H9 (cell line): ENCODE results near the gene CACHD1. TPM values are rescaled to one million over a fixed set of nuclear protein-coding genes. Genes with fewer than 3 reads are reported as not detected.

Source experiments
- DNase-seq: peaks from one replicate; pipeline ENCODE4 v3.0.0-alpha.2; 2017
- H2AFZ ChIP-seq: one replicate; pipeline ENCODE4 v1.6.1; 2013; ENCODE audit warnings: mild to moderate bottlenecking, low read length, control low read depth, moderate library complexity
- H2AK5ac ChIP-seq: 2 replicates; pipeline ENCODE4 v1.6.1; 2013; ENCODE audit warnings: low read length, control low read depth, mixed read lengths; ENCODE audit not compliant: insufficient read length
- H2BK120ac ChIP-seq: one replicate; pipeline ENCODE4 v1.6.1; 2013; ENCODE audit warnings: low read depth, mild to moderate bottlenecking, low read length, control low read depth, inconsistent platforms; ENCODE audit not compliant: poor library complexity, severe bottlenecking
- H2BK12ac ChIP-seq: 2 replicates; pipeline ENCODE4 v1.6.1; 2013; ENCODE audit warnings: low read length, control low read depth, mixed read lengths, low read depth; ENCODE audit not compliant: insufficient read length
- H2BK15ac ChIP-seq: 2 replicates; pipeline ENCODE4 v1.6.1; 2013; ENCODE audit warnings: low read depth, low read length, control low read depth
- H2BK20ac ChIP-seq: one replicate; pipeline ENCODE4 v1.6.1; 2013; ENCODE audit warnings: low read depth, mild to moderate bottlenecking, low read length, control low read depth, inconsistent platforms; ENCODE audit not compliant: poor library complexity, severe bottlenecking
- H2BK5ac ChIP-seq: 2 replicates; pipeline ENCODE4 v1.6.1; 2013; ENCODE audit warnings: low read length, control low read depth, mixed read lengths; ENCODE audit not compliant: insufficient read length
- H3K14ac ChIP-seq: 2 replicates; pipeline ENCODE4 v1.6.1; 2013; ENCODE audit warnings: low read length, control low read depth; ENCODE audit not compliant: insufficient read depth
- H3K18ac ChIP-seq: 2 replicates; pipeline ENCODE4 v1.6.1; 2013; ENCODE audit warnings: low read depth, mild to moderate bottlenecking, mixed read lengths, low read length, control low read depth; ENCODE audit not compliant: insufficient read length
- H3K23ac ChIP-seq: 2 replicates; pipeline ENCODE4 v1.6.1; 2013; ENCODE audit warnings: low read length, control low read depth, mixed read lengths, low read depth; ENCODE audit not compliant: insufficient read length
- H3K23me2 ChIP-seq: 2 replicates; pipeline ENCODE4 v1.6.1; 2013; ENCODE audit warnings: low read depth, mild to moderate bottlenecking, mixed read lengths, low read length, control low read depth; ENCODE audit not compliant: insufficient read length, poor library complexity, severe bottlenecking
- H3K27ac ChIP-seq: 2 replicates; pipeline ENCODE4 v1.5.1; 2013; ENCODE audit warnings: low read length, control low read depth, mixed read lengths, low read depth; ENCODE audit not compliant: insufficient read length
- H3K27me3 ChIP-seq: 2 replicates; pipeline ENCODE4 v1.6.1; 2013; ENCODE audit warnings: low read length, control low read depth, inconsistent platforms; ENCODE audit not compliant: insufficient read depth
- H3K4ac ChIP-seq: 2 replicates; pipeline ENCODE4 v1.6.1; 2013; ENCODE audit warnings: low read depth, mild to moderate bottlenecking, control low read depth, inconsistent platforms, low read length, moderate library complexity
- H3K4me1 ChIP-seq: 2 replicates; pipeline ENCODE4 v1.6.1; 2013; ENCODE audit warnings: low read length, control low read depth, inconsistent platforms; ENCODE audit not compliant: insufficient read depth
- H3K4me2 ChIP-seq: 2 replicates; pipeline ENCODE4 v1.6.1; 2013; ENCODE audit warnings: low read length, control low read depth, mixed read lengths; ENCODE audit not compliant: insufficient read length, insufficient read depth
- H3K56ac ChIP-seq: 2 replicates; pipeline ENCODE4 v1.6.1; 2013; ENCODE audit warnings: low read depth, mild to moderate bottlenecking, mixed read lengths, low read length, control low read depth; ENCODE audit not compliant: insufficient read length
- H3K79me1 ChIP-seq: 2 replicates; pipeline ENCODE4 v1.6.1; 2013; ENCODE audit warnings: low read depth, mild to moderate bottlenecking, moderate library complexity, low read length, control low read depth, inconsistent platforms; ENCODE audit not compliant: insufficient read depth, poor library complexity, severe bottlenecking
- H3K79me2 ChIP-seq: 2 replicates; pipeline ENCODE4 v1.6.1; 2013; ENCODE audit warnings: low read length, control low read depth, inconsistent platforms; ENCODE audit not compliant: insufficient read depth
- H3K9ac ChIP-seq: 2 replicates; pipeline ENCODE4 v1.6.1; 2013; ENCODE audit warnings: low read length, control low read depth, mixed read lengths; ENCODE audit not compliant: insufficient read length; ENCODE audit errors: extremely low read depth
- H3K9me3 ChIP-seq: one replicate; pipeline ENCODE4 v1.6.1; 2013; ENCODE audit warnings: low read depth, low read length, inconsistent platforms; ENCODE audit not compliant: control insufficient read depth
- H3T11ph ChIP-seq: one replicate; pipeline ENCODE4 v1.6.1; 2013; ENCODE audit warnings: mild to moderate bottlenecking, low read length, control low read depth, inconsistent platforms
- H4K20me1 ChIP-seq: one replicate; pipeline ENCODE4 v1.6.1; 2013; ENCODE audit not compliant: control insufficient read depth, insufficient read length, insufficient read depth
- H4K5ac ChIP-seq: 2 replicates; pipeline ENCODE4 v1.6.1; 2013; ENCODE audit warnings: low read depth, mild to moderate bottlenecking, mixed read lengths, low read length, control low read depth; ENCODE audit not compliant: insufficient read length
- H4K8ac ChIP-seq: replicated peaks from 2 replicates; pipeline ENCODE4 v1.6.1; 2013; ENCODE audit warnings: low read length, control low read depth, mixed read lengths, low read depth; ENCODE audit not compliant: insufficient read length
- H4K91ac ChIP-seq: 2 replicates; pipeline ENCODE4 v1.6.1; 2013; ENCODE audit warnings: low read depth, mild to moderate bottlenecking, moderate library complexity, mixed read lengths, low read length, control low read depth; ENCODE audit not compliant: insufficient read length
- H3K27ac Mint-ChIP-seq, 3 experiments: 2 replicates in 2 of 3; 3 replicates in 1 of 3; pipeline ENCODE4 v1.8.0; 2020 to 2021; ENCODE audit warnings: mixed read lengths in 3 of 3, mild to moderate bottlenecking in 1 of 3, moderate library complexity in 1 of 3
- H3K27me3 Mint-ChIP-seq: 2 replicates; pipeline ENCODE4 v1.8.0; 2021; ENCODE audit warnings: low read depth, mild to moderate bottlenecking, moderate library complexity, mixed read lengths
- H3K36me3 Mint-ChIP-seq, 3 experiments: 2 replicates in 2 of 3; 3 replicates in 1 of 3; pipeline ENCODE4 v1.8.0; 2020 to 2021; ENCODE audit warnings: low read depth in 3 of 3, mixed read lengths in 3 of 3; ENCODE audit not compliant: insufficient read depth in 1 of 3
- H3K4me1 Mint-ChIP-seq, 2 experiments: 2 replicates each; pipeline ENCODE4 v1.8.0; 2020; ENCODE audit warnings: mixed read lengths in 2 of 2
- H3K4me3 Mint-ChIP-seq, 2 experiments: 2 replicates in 1 of 2; 3 replicates in 1 of 2; pipeline ENCODE4 v1.8.0; 2020 to 2021; ENCODE audit warnings: mild to moderate bottlenecking in 2 of 2, mixed read lengths in 2 of 2, moderate library complexity in 1 of 2
- H3K9me3 Mint-ChIP-seq, 2 experiments: 2 replicates in 1 of 2; 3 replicates in 1 of 2; pipeline ENCODE4 v1.8.0; 2020; ENCODE audit warnings: mild to moderate bottlenecking in 2 of 2, mixed read lengths in 2 of 2, moderate library complexity in 1 of 2
- CTCF ChIP-seq: fragments of 200-600 bp; sonication (generic); conservative IDR thresholded peaks from 3 replicates; pipeline ENCODE4 v1.8.0; 2021; ENCODE audit warnings: antibody characterized with exemption, mild to moderate bottlenecking
- WGBS: extraction: QIAGEN DNeasy Blood & Tissue Kit; methylation state at CpG from one replicate; pipeline ENCODE4 v1.1.7; 2013; ENCODE audit warnings: missing lambda C conversion rate, low lambda C conversion rate, mixed read lengths; ENCODE audit not compliant: insufficient read length; ENCODE audit errors: extremely low coverage; 5-methylcytosine and 5-hydroxymethylcytosine counted together
- total RNA-seq: library from RNA; stranded (reverse); gene quantifications from 2 replicates; pipeline ENCODE4 v1.2.1, GENCODE V29; 2021

Gene CACHD1
- total RNA-seq, 1 experiment from 2014 or later: 94.2 TPM

- H2AK5ac ChIP-seq: no peak overlapping the region
- H3K36me3 Mint-ChIP-seq: peaks cover 58 to 90% (median 89%) of the 10 kb centered on the region in 3 experiments; a peak in 6 of 7 replicates
- no peak overlapping the region for H3K14ac ChIP-seq
- no peak overlapping the region for H3K9ac ChIP-seq
- H3K27me3 ChIP-seq: no peaks in the 10 kb centered on the region
- no peak overlapping the region for H4K5ac ChIP-seq
- H3K4ac ChIP-seq: no peak overlapping the region
- no peak overlapping the region for H3T11ph ChIP-seq
- no peak overlapping the region for H2BK20ac ChIP-seq
- H3K4me3 Mint-ChIP-seq: no peak overlapping the region
- H3K4me1 ChIP-seq: no peaks in the 10 kb centered on the region
- no peak overlapping the region for H3K18ac ChIP-seq
- H4K8ac ChIP-seq: no peak overlapping the region
- no peak for TF ChIP-seq CTCF
- H3K79me1 ChIP-seq: no peaks in the 10 kb centered on the region
- no peak overlapping the region for H3K56ac ChIP-seq
- DNase-seq: no peak
- no peaks in the 10 kb centered on the region for H3K23me2 ChIP-seq
- no peak overlapping the region for H3K27ac ChIP-seq
- no peak overlapping the region for H3K23ac ChIP-seq
- no peak overlapping the region for H4K91ac ChIP-seq
- H4K20me1 ChIP-seq: no peaks in the 10 kb centered on the region
- no peaks in the 10 kb centered on the region for H3K27me3 Mint-ChIP-seq
- no peak overlapping the region for H2BK15ac ChIP-seq
- no peak overlapping the region for H3K4me2 ChIP-seq
- no peaks in the 10 kb centered on the region for H3K4me1 Mint-ChIP-seq
- no peak overlapping the region for H2BK5ac ChIP-seq
- H2BK12ac ChIP-seq: no peak overlapping the region
- no CpG with 5 or more reads among the region's 1 CpG for WGBS
- H2BK120ac ChIP-seq: no peak overlapping the region
- no peak overlapping the region for H3K27ac Mint-ChIP-seq
- H3K9me3 ChIP-seq: no peaks in the 10 kb centered on the region
- no peaks in the 10 kb centered on the region for H3K79me2 ChIP-seq
- H2AFZ ChIP-seq: no peak overlapping the region
- H3K9me3 Mint-ChIP-seq: no peaks in the 10 kb centered on the region
These were observed 207.6 kb downstream of the CACHD1 start for GRCh38 chr1:64677532-64677931.
